GM19238 (cell line): ENCODE results near the gene ITPK1.

Experiments used
- DNase-seq: peaks from one replicate; pipeline ENCODE4 v3.0.0; 2011; ENCODE audit warnings: low spot score; ENCODE audit not compliant: insufficient read length

The ITPK1 gene

GRCh38 chr14:93045211-93045674 is 70.5 kb downstream of the ITPK1 start:
- no peak for DNase-seq

DNA sequence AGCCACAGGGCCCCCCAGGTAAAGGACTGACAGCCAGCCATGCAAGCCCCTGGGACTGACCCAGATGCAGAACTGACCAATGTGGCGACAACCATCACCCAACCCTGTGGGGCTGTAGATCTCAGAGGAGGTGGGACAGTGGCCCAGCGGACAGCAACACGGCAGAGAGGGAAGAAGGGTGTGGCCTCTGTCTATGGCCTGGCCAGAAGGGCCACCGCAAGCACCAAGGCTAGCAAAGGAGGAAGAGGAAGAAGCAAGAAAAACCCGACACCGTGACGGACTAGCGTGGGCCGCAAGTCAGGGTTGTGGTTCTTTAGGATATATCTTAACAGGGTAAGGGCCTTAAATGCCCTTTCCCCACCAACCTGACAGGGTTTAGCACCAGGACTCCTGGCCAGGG is 71.2 kb downstream of the ITPK1 start:
- no peak for DNase-seq

- DNase-seq, result no peak
Measured at GRCh38 chr14:93044121-93044520, 71.6 kb downstream of the ITPK1 start.

DNA sequence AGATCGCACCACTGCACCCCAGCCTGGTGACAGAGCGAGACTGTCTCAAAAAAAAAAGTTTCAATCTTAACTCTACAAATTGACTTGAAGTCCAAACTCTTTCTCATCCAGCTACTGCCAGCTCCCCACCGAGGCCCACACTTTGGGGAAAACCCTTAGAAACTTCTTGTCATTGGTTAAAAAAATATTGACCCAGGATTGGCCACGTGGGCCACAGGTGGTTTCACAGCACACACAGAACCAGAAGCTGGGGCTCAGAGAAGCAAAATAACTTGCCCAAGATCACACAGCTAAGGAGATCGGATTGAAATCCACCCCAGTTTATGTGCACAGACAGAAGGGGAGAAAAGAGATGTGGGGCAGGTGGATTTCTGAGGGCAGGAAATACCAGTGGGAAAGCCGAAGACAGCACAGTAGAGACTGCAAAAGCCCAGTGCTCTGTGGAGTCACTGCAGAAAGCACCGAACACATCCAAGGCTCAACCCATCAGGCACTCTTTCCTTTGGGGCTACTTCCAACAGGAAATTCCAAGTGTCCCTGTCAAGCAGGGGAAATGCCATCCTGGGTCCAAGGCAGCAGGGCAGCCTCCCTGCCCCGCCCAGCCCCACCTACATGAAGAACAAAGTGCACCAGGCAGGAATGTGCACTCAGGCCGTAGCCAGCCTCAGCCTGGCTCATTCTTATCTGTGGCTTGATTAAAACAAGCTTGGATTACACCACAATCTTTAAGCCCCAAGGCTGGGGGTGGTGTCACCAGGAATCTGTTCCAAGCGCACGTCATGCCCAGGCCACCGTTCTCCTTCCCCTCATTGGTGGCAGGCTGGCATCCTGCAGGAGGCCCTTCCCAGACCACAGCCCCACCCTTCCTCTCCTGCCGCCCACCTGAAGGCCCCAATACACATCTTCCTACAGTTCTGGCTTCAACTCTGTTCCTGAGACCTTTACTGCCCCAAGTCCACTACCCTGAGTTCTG is 72.5 kb downstream of the ITPK1 start:
- no peak for DNase-seq

GRCh38 chr14:93041830-93042229 is 73.9 kb downstream of the ITPK1 start:
- DNase-seq, result no peak

GRCh38 chr14:93040982-93041381 is 74.7 kb downstream of the ITPK1 start:
- DNase-seq, result no peak

GRCh38 chr14:93040443-93040842 is 75.3 kb downstream of the ITPK1 start:
- DNase-seq, result no peak

DNA sequence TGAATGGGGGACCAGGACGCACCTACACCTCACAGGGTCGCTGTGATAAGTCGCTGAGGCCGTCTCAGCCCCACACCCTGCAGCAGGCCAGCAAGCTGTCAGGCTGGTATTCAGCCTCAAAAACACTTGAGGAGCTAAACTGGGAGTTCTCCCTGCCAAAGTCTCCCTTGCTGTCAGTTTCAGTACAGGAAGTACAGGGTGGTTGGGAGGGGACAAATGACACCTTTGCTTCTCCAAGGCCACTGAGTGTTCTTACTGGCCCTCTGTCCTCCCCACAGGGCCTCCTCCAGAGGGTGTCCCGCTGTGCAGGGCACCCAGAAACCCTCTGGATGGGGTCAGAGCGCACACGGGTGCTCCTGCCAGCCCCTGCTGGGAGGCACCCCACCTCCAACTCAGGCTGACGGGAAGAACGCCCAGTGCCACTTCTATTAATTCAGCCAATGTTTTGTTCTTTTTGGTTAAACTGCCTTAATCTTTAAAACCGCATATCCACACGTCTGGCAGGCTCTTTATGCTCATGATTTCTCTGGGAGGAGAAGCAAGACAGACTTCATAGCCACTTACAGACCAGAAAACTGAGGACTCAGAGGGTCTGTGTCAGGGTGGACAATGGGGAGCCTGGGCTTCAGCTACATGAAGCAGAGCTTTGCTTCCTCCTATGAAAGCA is 75.9 kb downstream of the ITPK1 start:
- DNase-seq, result no peak

DNA sequence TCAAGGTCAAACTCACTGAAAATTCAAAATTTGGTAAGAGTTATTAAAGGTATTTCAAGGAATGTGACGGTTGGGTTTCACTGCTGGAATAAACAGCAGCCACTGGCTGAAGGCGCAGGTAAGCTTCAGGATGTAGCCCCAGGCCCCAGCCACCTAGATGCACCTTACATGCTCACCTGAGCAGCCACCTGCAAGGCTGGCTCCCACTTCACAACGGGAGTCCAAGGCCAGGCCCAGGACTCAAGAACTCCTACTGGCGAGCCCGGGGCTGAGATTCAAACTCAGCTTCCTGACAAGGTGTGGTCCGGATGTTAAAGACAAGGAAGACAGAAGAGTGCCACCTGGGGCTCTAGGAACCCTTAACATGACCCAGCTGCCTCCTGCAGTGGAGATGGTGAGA is 78.4 kb downstream of the ITPK1 start:
- DNase-seq, result no peak

DNA sequence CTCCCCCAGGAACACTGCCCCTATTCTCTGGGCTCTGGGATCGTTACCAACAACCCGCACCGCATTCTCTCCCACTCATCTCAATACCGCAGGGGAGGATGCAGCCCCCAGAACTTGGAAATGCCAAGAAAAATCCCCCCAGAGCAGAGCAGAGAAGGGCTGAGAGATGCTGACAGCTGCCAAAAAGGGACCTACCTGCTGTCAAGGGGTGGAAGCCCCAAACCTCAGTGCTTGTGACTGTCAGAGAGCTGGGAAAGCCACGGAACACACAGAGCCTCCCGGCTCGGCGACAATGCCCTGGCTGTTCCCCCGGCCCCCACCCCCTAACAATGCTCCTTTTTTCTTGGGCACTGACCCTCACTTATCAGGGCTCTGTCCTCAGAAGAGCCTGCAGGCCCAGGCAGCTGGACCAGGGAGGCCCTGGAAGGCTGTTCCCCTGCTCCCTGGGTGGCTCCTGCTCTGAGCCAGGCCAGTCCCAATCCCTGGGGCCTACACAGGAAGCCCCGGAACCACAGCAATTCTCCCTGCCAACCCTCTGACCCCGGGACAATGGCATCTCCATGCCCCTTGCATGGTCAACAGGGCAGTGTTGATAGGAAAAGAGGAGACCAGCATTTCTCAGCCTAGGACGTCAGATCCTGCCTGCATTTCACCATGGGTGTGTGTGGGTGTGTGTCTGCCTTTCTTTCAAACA is 78.9 kb downstream of the ITPK1 start:
- DNase-seq, result no peak

DNA sequence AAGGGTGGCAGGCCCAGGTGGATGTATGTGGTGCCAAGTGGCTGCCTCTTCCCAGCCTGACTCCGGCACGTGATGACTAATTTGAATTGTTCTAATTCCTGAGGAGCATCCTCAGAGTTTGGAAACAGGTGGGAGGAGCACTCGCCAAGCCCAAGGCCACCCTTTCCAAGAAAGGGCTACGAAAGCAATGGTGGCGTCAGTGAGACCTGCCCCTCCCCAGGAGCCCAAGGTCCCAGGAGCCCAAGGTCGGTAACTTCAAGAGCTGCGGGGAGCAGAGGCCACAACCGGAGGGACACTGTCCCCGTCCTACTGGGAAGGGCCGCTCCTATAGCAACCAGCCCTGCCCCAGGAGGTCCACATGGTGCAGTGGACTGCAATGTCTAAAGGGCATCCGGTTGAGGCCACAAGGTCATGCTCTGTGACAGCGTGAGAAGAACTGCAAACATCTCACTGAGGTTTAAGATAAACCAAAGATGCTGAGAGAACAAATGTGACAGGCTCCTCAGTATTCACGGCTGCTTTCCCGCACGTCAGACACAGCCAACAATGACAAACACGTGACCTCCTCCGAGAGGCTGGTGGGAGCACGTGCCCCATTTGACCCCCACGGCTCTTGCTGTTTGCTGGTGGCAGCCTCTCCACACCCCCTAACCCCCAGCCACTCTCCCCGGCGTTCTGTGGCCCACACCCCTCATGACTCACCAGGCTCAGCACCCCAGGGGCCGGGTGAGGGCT is 79.6 kb downstream of the ITPK1 start:
- DNase-seq, result no peak

DNA sequence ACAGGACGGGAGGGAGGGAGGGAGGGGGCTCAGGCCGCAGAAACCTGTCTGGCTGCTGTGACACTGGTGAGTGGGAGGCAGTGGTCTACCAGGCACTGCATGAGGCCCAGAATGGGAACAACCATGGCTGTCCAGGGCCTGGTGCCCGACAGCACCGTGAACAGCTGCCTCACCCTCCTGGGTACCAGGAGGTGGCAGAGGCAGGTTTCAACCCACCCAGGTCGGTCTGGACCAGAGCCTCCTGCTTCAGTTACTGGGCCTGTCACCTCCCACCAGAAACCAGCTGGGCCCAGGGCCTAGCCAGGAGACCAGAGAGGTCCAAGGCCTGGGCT is 80.2 kb downstream of the ITPK1 start:
- DNase-seq, result no peak

DNA sequence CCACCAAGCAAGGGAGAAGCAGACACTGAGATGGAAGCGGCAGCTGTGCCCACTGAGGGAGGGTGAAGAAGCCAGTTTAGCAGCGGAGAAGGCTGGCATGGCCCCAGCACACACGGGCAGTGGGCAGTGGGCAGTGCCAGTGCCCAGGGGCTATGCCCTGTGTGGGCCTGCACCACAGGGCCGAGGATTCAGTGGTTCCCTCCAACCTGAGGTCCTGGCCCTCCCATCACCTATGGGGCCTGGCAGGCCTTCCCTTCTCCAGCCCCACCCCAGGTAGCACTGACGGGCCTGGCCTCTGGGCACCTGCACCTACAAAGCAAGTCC is 81.1 kb downstream of the ITPK1 start:
- DNase-seq, result no peak

GRCh38 chr14:93033983-93034670 is 81.6 kb downstream of the ITPK1 start:
- peak; percentile 85 for DNase-seq

- no peak for DNase-seq
Measured at GRCh38 chr14:93033084-93033982, 82.4 kb downstream of the ITPK1 start.

DNA sequence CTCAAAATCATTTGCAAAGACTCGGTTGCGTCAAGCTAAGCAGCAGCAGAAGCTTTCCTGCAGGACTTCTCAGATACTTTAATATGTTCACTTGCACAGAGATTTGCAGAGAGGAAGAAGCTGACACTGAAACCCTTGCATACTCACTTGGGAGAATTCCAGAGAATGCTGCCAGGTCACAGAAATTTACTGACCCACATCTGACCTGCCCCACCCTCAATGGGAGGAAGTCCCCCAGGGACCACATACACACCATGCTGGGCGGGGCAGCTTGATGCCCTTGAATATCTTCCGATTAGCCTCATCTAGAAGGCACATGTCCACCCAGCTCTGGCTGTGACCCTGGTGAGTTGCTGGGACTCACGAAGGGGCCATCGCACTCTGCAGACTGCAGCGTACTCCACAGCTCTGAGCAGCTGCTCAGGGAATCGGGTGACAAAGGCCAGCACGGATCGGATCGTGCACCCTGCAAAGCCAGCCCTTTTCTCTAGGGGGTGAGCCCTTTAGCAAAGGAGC is 83.2 kb downstream of the ITPK1 start:
- DNase-seq, result no peak

GRCh38 chr14:93031505-93032315 is 84.0 kb downstream of the ITPK1 start:
- DNase-seq, result no peak

DNA sequence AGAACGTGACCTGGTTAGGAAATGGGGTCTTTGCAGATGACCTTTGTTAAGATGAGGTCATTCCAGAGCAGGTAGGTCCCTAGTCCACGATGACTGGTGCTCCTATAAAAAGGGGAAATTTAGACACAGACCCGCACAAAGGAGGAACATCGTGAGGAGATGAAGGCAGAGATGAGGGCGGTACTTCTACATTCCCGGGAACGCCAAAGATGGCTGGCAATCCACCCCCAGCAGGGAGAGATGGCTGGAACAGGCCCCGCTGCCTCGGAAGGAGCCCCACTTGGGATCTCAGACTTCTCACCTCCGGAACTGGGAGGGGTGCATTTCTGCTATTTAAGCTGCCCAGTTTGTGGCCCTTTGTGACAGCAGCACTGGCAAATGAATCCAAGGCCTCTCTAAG is 85.0 kb downstream of the ITPK1 start:
- no peak for DNase-seq
